ENCODE results near the gene ZNF473. TPM values are rescaled to one million over a fixed set of nuclear protein-coding genes. Genes with fewer than 3 reads are reported as not detected.
"Not testable (repeated sequence)": the region's sequence is repeated elsewhere in the genome, so short reads cannot be mapped to it uniquely, and the experiment has no call there.

Gene ZNF473
- total RNA-seq, 1 experiment from 2014 or later: 12.0 TPM

DNA sequence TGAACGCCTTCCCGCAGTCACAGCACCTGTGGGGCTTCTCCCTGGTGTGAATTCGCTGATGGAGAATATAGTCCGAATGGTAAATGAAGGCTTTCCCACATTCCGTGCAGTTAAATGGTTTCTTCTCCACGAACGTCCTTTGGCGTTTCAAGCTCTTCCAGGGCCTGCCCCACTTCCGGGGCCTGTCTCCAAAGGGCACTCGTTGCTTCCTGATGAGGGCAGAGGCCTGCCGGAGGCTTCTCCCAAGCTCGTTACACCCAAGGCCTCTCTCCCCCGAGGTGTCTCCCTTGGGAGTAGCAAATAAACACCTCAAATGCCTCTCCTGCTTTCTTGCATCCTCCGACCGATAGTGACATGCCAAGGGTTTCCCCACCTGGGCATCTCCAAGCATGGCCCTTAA lies 34.3 kb downstream of the ZNF473 start:
- no peak overlapping the region for H3K4me3 ChIP-seq
- peaks cover 41% of the 10 kb centered on the region for H3K9me3 ChIP-seq
- no peaks in the 10 kb centered on the region for H3K36me3 ChIP-seq
- no peaks in the 10 kb centered on the region for H3K27me3 ChIP-seq
- no peak for DNase-seq

GRCh38 chr19:50061650-50062049 lies 35.8 kb downstream of the ZNF473 start:
- Histone ChIP-seq H3K27me3 (no peaks in the 10 kb centered on the region), H3K9me3 (peaks cover 31% of the 10 kb centered on the region), H3K4me3 (no peak overlapping the region), H3K36me3 (no peaks in the 10 kb centered on the region)
- DNase-seq: no peak

GRCh38 chr19:50065938-50066337 lies 40.1 kb downstream of the ZNF473 start:
- Histone ChIP-seq H3K4me3 (no peak overlapping the region), H3K9me3 (peaks cover 3% of the 10 kb centered on the region), H3K27me3 (no peaks in the 10 kb centered on the region; the same call in 1 of the 2 replicates), H3K36me3 (no peaks in the 10 kb centered on the region)
- no peak for DNase-seq

DNA sequence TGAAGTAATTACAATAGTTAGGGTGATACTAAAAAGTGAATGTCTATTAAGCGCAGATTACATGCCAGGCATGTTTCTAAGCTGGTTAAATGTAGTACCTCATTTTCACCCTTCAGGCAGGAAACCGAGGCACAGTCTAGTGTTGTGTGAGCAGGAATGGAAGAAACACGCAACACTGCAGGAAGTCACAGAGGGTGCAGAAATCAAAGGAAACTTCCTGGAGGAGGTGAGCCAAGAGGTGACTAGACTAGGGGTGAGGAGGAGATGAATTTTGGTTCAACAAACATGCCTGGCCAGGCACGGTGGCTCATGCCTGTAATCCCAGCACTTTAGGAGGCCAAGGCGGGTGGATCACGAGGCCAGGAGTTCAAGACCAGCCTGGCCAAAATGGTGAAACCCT lies 41.8 kb downstream of the ZNF473 start:
- DNase-seq: no peak
- no peak overlapping the region for H3K4me3 ChIP-seq
- peaks cover 2% of the 10 kb centered on the region for H3K9me3 ChIP-seq

GRCh38 chr19:50068382-50068781 lies 42.6 kb downstream of the ZNF473 start:
- H3K4me3 ChIP-seq, H3K27me3 ChIP-seq, H3K36me3 ChIP-seq, H3K9me3 ChIP-seq, DNase-seq: not testable (repeated sequence)

More for the DNA sequence above, 41.8 kb downstream of the ZNF473 start:
- no peaks in the 10 kb centered on the region; the same call in 1 of the 2 replicates for H3K27me3 ChIP-seq
- no peaks in the 10 kb centered on the region for H3K36me3 ChIP-seq

- not testable (repeated sequence) for H3K36me3 ChIP-seq, DNase-seq, H3K27me3 ChIP-seq, H3K4me3 ChIP-seq, H3K9me3 ChIP-seq
Observed at GRCh38 chr19:50075076-50075475, 49.3 kb downstream of the ZNF473 start.

DNA sequence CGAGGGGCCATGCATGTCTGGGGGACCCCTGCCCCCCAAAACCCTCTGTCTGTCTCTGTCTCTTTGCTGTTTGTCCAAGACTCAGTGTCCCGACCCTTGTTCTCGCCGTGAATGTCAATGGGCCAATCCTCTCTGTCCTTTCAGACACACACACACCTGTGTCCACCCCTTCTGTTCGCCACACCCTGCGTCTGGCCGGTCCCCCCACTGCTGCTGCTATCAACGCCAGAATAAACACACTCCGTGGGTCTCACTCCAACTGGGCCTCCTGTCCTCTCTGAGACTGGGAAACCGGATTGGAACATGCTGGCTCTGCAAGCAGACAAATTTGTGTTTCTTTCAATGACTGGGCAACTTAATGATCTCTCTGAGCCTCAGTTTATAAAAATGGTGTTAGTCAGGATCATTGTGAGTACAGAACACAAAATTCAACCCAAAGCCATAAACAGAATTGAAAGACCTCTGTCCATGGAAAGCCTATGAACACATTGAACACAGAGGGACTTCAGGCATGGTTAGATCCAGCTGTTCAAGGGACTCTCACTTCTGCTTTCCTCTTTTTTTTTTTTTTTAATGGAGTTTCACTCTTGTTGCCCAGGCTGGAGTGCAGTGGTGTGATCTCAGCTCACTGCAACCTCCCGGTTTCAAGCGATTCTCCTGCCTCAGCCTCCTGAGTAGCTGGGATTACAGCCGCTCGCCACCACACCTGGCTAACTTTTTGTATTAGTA lies 50.0 kb downstream of the ZNF473 start:
- H3K27me3 ChIP-seq, H3K36me3 ChIP-seq, H3K9me3 ChIP-seq, DNase-seq, H3K4me3 ChIP-seq: not testable (repeated sequence)

DNA sequence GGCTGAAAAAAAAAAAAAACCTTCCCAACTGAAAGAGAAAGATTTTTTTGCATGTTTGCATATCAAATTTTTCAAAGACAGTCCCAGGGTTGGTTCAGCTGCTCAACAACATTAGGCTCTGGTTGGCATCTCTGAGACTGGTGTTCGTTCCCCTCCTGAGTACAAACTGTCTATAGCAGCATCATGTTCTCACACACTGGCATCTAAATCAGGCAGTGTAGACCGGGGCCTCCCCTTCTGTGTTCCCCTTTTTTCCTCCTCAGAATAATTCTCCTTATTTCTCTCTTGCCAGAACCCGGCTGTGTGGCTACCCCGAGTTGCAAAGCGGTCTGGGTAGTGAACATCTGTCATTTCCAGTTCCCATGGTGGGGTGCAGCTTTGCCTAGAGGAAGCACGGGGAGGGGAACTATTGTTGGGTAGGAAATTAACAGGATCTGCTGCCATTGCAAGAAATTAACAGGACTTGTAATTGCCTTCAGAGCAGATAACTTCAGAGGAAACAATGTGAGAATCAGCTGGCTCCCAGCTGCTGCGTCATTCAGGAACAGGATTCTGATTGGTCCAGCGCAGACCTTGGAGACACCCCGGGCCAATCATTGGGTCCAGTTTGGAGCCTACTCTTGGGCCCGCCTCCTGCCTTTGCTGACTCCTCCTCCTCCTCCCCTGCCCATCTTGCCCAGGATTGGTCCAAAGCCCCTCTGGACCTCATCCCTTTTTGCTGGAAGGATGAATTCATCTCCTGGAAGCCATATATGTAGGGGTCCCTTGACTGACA lies 51.0 kb downstream of the ZNF473 start:
- not testable (repeated sequence) for H3K36me3 ChIP-seq, H3K9me3 ChIP-seq, DNase-seq, H3K4me3 ChIP-seq, H3K27me3 ChIP-seq

DNA sequence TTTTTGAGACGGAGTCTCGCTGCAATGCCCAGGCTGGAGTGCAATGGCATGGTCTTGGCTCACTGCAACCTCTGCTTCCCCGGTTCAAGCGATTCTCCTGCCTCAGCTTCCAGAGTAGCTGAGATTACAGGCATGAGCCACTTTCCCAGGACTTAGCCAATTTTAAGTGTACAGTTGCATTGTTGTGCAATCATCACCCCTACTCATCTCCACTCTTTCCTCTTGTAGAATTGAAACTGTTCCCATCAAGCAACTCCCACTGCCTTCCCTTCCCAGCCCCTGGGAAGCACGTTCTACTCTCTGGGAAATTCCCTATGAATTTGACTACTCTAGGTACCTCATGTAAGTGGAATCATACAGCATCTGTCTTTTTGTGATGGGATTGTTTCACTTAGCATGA lies 53.2 kb downstream of the ZNF473 start:
- not testable (repeated sequence) for H3K4me3 ChIP-seq, H3K9me3 ChIP-seq, H3K27me3 ChIP-seq, H3K36me3 ChIP-seq, DNase-seq

GRCh38 chr19:50084440-50084839 lies 58.6 kb downstream of the ZNF473 start:
- H3K4me3 ChIP-seq, H3K9me3 ChIP-seq, DNase-seq, H3K36me3 ChIP-seq, H3K27me3 ChIP-seq: not testable (repeated sequence)

DNA sequence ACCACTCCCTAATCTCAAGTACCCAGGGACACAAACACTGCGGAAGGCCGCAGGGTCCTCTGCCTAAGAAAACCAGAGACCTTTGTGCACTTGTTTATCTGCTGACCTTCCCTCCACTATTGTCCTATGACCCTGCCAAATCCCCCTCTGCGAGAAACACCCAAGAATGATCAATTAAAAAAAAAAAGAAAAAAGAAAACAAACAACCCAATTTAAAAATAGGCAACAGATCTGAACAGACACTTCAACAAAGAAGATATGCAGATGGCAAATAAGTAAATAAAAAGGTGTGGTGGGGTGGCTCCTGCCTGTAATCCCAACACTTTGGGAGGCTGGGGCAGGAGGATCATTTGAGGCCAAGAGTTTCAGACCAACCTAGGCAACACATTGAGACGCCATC lies 61.3 kb downstream of the ZNF473 start:
- not testable (repeated sequence) for H3K27me3 ChIP-seq, H3K4me3 ChIP-seq, H3K36me3 ChIP-seq, DNase-seq, H3K9me3 ChIP-seq

- H3K4me3 ChIP-seq, H3K9me3 ChIP-seq, H3K36me3 ChIP-seq, H3K27me3 ChIP-seq: not testable (repeated sequence)
- DNase-seq: peak; percentile 33
Observed at GRCh38 chr19:50090706-50091105, 64.9 kb downstream of the ZNF473 start.

- not testable (repeated sequence) for H3K36me3 ChIP-seq, H3K27me3 ChIP-seq, H3K9me3 ChIP-seq, H3K4me3 ChIP-seq, DNase-seq
Observed at GRCh38 chr19:50091786-50092185, 66.0 kb downstream of the ZNF473 start.

DNA sequence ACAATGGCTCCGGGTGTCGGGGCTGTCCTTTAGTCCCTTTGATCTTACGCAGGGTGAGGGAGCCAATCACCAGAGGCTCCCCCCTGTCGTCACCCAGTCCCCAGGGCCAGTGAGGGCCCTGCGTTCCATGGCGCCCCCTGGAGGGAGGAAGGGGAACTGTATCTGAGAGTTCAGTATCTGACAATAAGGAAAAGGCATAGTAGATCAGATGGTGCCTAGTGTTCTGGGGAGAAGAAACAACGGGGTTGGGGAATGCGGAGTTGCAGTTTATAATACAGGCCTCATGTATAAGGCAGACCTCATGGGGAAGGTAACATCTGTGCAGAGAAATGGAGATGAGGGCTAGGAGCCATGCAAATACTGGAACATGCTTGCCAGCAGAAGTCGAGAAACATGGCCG lies 66.8 kb downstream of the ZNF473 start:
- not testable (repeated sequence) for H3K36me3 ChIP-seq, DNase-seq, H3K27me3 ChIP-seq, H3K4me3 ChIP-seq, H3K9me3 ChIP-seq

GRCh38 chr19:50097884-50098283 lies 72.1 kb downstream of the ZNF473 start:
- not testable (repeated sequence) for H3K9me3 ChIP-seq, H3K27me3 ChIP-seq, H3K36me3 ChIP-seq, H3K4me3 ChIP-seq, DNase-seq

- H3K9me3 ChIP-seq, H3K36me3 ChIP-seq, H3K4me3 ChIP-seq, H3K27me3 ChIP-seq: not testable (repeated sequence)
- peak; percentile 62 for DNase-seq
Observed at GRCh38 chr19:50098892-50099291, 73.1 kb downstream of the ZNF473 start.

GRCh38 chr19:50099696-50100095 lies 73.9 kb downstream of the ZNF473 start:
- H3K4me3 ChIP-seq, DNase-seq, H3K36me3 ChIP-seq, H3K9me3 ChIP-seq, H3K27me3 ChIP-seq: not testable (repeated sequence)

- not testable (repeated sequence) for H3K36me3 ChIP-seq, H3K27me3 ChIP-seq, H3K4me3 ChIP-seq, DNase-seq, H3K9me3 ChIP-seq
Observed at GRCh38 chr19:50100946-50101345, 75.1 kb downstream of the ZNF473 start.

All from MG63 (cell line).